HCT116 (cell line): ENCODE measurements around the gene MIB2. TPM values are rescaled to one million over a fixed set of nuclear protein-coding genes. Genes with fewer than 3 reads are reported as not detected.

Source experiments
- ATAC-seq: fragments of 200-7000 bp; cut with Tn5 transposase; 2 replicates; pipeline ENCODE4 v1.9.1; 2020; ENCODE audit warnings: mild to moderate bottlenecking, moderate library complexity
- BruUV-seq: library from RNA; stranded (reverse); fragments of 400-500 nt; replicated peaks from 2 replicates; lab custom pipeline; 2021; lab: Mats Ljungman, UMichigan
- CTCF ChIA-PET: fragments of 300-600 bp; sonication (Branson Sonifier 250); formaldehyde crosslinking; loops from one replicate; lab custom pipeline; 2021; ENCODE audit warnings: antibody characterized with exemption; lab: Charles Lee
- POLR2A ChIA-PET: fragments of 300-600, 350-600 bp; sonication (Branson Sonifier 250); formaldehyde crosslinking; loops from one replicate; lab custom pipeline; 2021; ENCODE audit warnings: antibody characterized with exemption; lab: Charles Lee
- RAD21 ChIA-PET, 2 experiments: fragments of 300-600 bp; sonication (Branson Sonifier 250); formaldehyde crosslinking; loops; one replicate each; lab custom pipeline; 2023; ENCODE audit warnings: low total read pairs in 2 of 2; ENCODE audit not compliant: uncharacterized antibody in 2 of 2, unreplicated experiment in 2 of 2, low non-redundant PET in 1 of 2; lab: Charles Lee
- DNase-seq: peaks from one replicate; pipeline ENCODE4 v3.0.0-alpha.2; 2010; ENCODE audit warnings: low read depth, low spot score
- H2AFZ ChIP-seq: fragments of 200-600 bp; shearing (Covaris generic), sonication (generic); 2 replicates; pipeline ENCODE4 v1.6.1; 2017; ENCODE audit warnings: low read depth, mixed run types, mixed read lengths, antibody characterized with exemption, low read length; ENCODE audit not compliant: poor library complexity, severe bottlenecking
- H3K27ac ChIP-seq: 2 replicates; pipeline ENCODE4 v1.5.1; 2012; ENCODE audit warnings: low read depth, low read length
- H3K27me3 ChIP-seq: fragments of 200-600 bp; sonication (generic); 2 replicates; pipeline ENCODE4 v1.6.1; 2016; ENCODE audit warnings: mixed run types, low read length, mixed read lengths; ENCODE audit not compliant: insufficient read depth
- H3K36me3 ChIP-seq, 2 experiments: fragments of 200-500 bp in 1 of 2; fragments of 200-600 bp in 1 of 2; sonication (Bioruptor generic) in 1 of 2; sonication (generic) in 1 of 2; 2 replicates each; pipeline versions ENCODE4 v1.5.1 to v1.6.1; 2014 to 2016; ENCODE audit warnings: low read length in 2 of 2, inconsistent platforms in 1 of 2, mixed read lengths in 1 of 2, mixed run types in 1 of 2; ENCODE audit not compliant: insufficient read depth in 2 of 2, control insufficient read depth in 1 of 2
- H3K4me1 ChIP-seq, 2 experiments: fragments of 200-600 bp in 1 of 2; sonication (generic) in 1 of 2; 2 replicates each; pipeline versions ENCODE4 v1.5.1 to v1.6.1; 2012 to 2017; ENCODE audit warnings: low read length in 2 of 2, inconsistent platforms in 1 of 2, mild to moderate bottlenecking in 1 of 2, mixed read lengths in 1 of 2, mixed run types in 1 of 2, moderate library complexity in 1 of 2; ENCODE audit not compliant: insufficient read depth in 2 of 2, control insufficient read depth in 1 of 2
- H3K4me2 ChIP-seq: fragments of 200-600 bp; sonication (generic); 2 replicates; pipeline ENCODE4 v1.6.1; 2017; ENCODE audit warnings: mixed run types, low read length, mixed read lengths
- H3K4me3 ChIP-seq, 2 experiments: fragments of 200-600 bp in 1 of 2; sonication (generic) in 1 of 2; replicated peaks in 1 of 2; 2 replicates each; pipeline ENCODE4 v1.5.1; 2011 to 2016; ENCODE audit warnings: low read length in 2 of 2, control low read depth in 1 of 2, low read depth in 1 of 2, mild to moderate bottlenecking in 1 of 2, mixed read lengths in 1 of 2, mixed run types in 1 of 2
- H3K79me2 ChIP-seq: fragments of 200-600 bp; sonication (generic); 2 replicates; pipeline ENCODE4 v1.6.1; 2017; ENCODE audit warnings: mild to moderate bottlenecking, mixed run types, low read length, moderate library complexity, mixed read lengths; ENCODE audit not compliant: insufficient read depth
- H3K9ac ChIP-seq: fragments of 200-600 bp; sonication (generic); 2 replicates; pipeline ENCODE4 v1.6.1; 2016; ENCODE audit warnings: low read length, mixed read lengths
- H3K9me2 ChIP-seq: fragments of 200-600 bp; sonication (generic), shearing (Covaris generic); 2 replicates; pipeline ENCODE4 v1.6.1; 2017; ENCODE audit warnings: mixed run types, mild to moderate bottlenecking, moderate library complexity; ENCODE audit not compliant: insufficient read depth
- H3K9me3 ChIP-seq, 2 experiments: fragments of 200-500 bp in 1 of 2; fragments of 200-600 bp in 1 of 2; sonication (Bioruptor generic) in 1 of 2; sonication (generic) in 1 of 2; 2 replicates each; pipeline ENCODE4 v1.6.1; 2014 to 2017; ENCODE audit warnings: low read length in 2 of 2, mixed read lengths in 2 of 2, inconsistent platforms in 1 of 2, low read depth in 1 of 2, mild to moderate bottlenecking in 1 of 2, mixed run types in 1 of 2, moderate library complexity in 1 of 2; ENCODE audit not compliant: control insufficient read depth in 1 of 2, insufficient read depth in 1 of 2
- H4K20me1 ChIP-seq: fragments of 200-600 bp; sonication (generic), shearing (Covaris generic); 2 replicates; pipeline ENCODE4 v1.6.1; 2017; ENCODE audit warnings: mixed run types, mild to moderate bottlenecking, moderate library complexity; ENCODE audit not compliant: insufficient read depth
- ATF3 ChIP-seq: IDR thresholded peaks from 2 replicates; pipeline ENCODE4 v1.6.1; 2012
- CBX3 ChIP-seq: IDR thresholded peaks from 2 replicates; pipeline ENCODE4 v1.6.1; 2012; ENCODE audit warnings: low read depth
- CEBPB ChIP-seq: IDR thresholded peaks from 2 replicates; pipeline ENCODE4 v1.6.1; 2012; ENCODE audit warnings: low read depth
- EGR1 ChIP-seq: IDR thresholded peaks from 2 replicates; pipeline ENCODE4 v1.6.1; 2012; ENCODE audit warnings: low read depth
- EZH2 ChIP-seq: fragments of 200-600 bp; sonication (generic); IDR thresholded peaks from 2 replicates; pipeline ENCODE4 v1.6.1; 2017; ENCODE audit warnings: antibody characterized with exemption, mixed run types
- EZH2phosphoT487 ChIP-seq: fragments of 200-600 bp; IDR thresholded peaks from 2 replicates; pipeline ENCODE4 v1.6.1; 2018; ENCODE audit warnings: antibody characterized with exemption, borderline replicate concordance
- JUND ChIP-seq: IDR thresholded peaks from 2 replicates; pipeline ENCODE4 v1.6.1; 2012
- MAX ChIP-seq: IDR thresholded peaks from 2 replicates; pipeline ENCODE4 v1.6.1; 2012
- POLR2AphosphoS5 ChIP-seq: IDR thresholded peaks from 2 replicates; pipeline ENCODE4 v1.6.1; 2011; ENCODE audit warnings: mild to moderate bottlenecking, low read depth, low read length, moderate library complexity
- RAD21 ChIP-seq: IDR thresholded peaks from 2 replicates; pipeline ENCODE4 v1.6.1; 2012; ENCODE audit warnings: low read depth, mild to moderate bottlenecking
- REST ChIP-seq: IDR thresholded peaks from 2 replicates; pipeline ENCODE4 v1.6.1; 2012; ENCODE audit warnings: low read depth
- SP1 ChIP-seq: IDR thresholded peaks from 2 replicates; pipeline ENCODE4 v1.6.1; 2012; ENCODE audit warnings: low read depth
- YY1 ChIP-seq: IDR thresholded peaks from 2 replicates; pipeline ENCODE4 v1.6.1; 2011; ENCODE audit warnings: low read length, low read depth, moderate library complexity, mild to moderate bottlenecking; ENCODE audit not compliant: insufficient replicate concordance; ENCODE audit errors: extremely low read depth
- ZBTB33 ChIP-seq: IDR thresholded peaks from 2 replicates; pipeline ENCODE4 v1.6.1; 2011; ENCODE audit warnings: mild to moderate bottlenecking, low read length, moderate library complexity; ENCODE audit not compliant: insufficient replicate concordance; ENCODE audit errors: extremely low read depth
- ZNF274 ChIP-seq: fragments of 200-500 bp; sonication (Bioruptor generic); IDR thresholded peaks from 2 replicates; pipeline ENCODE4 v1.6.1; 2014; ENCODE audit warnings: mild to moderate bottlenecking, low read depth, low read length, inconsistent platforms
- intact Hi-C: fragments of 100-400 bp; cut with micrococcal nuclease; formaldehyde crosslinking; loops from 2 replicates; pipeline ENCODE4 v1.10.0; 2022
- total RNA-seq: library from RNA; stranded (reverse); gene quantifications from one replicate; pipeline ENCODE4 v1.2.1, GENCODE V29; 2021; ENCODE audit not compliant: unreplicated experiment

Gene MIB2
- total RNA-seq, 1 experiment from 2014 or later: 194 TPM

- RAD21 ChIA-PET: no interaction called here
Measured at GRCh38 chr1:1602968-1603506, 12.3 kb upstream of the MIB2 start.

More at GRCh38 chr1:1602968-1603506, 12.3 kb upstream of the MIB2 start:
- POLR2A ChIA-PET: no interaction called here
- H4K20me1 ChIP-seq: no peaks in the 10 kb centered on the region
- TF ChIP-seq CBX3: no peak
- TF ChIP-seq MAX: no peak
- no peak for TF ChIP-seq EZH2phosphoT487
- no peak for TF ChIP-seq YY1
- TF ChIP-seq CEBPB: no peak
- no peak for TF ChIP-seq REST
- TF ChIP-seq SP1: no peak
- TF ChIP-seq ATF3: no peak
- no peak for TF ChIP-seq POLR2AphosphoS5
- no peak for TF ChIP-seq ZNF274
- TF ChIP-seq RAD21: no peak
- no peak for TF ChIP-seq JUND
- no peak for TF ChIP-seq EGR1
- TF ChIP-seq EZH2: no peak
- no peak for TF ChIP-seq ZBTB33
- TF ChIP-seq, all 23 proteins: peak for 0
- Histone ChIP-seq H3K9me3 (no peaks in the 10 kb centered on the region), H3K79me2 (no peaks in the 10 kb centered on the region), H3K9ac (no peak overlapping the region), H3K4me3 (no peak overlapping the region), H3K4me2 (no peak overlapping the region), H3K27ac (no peak overlapping the region), H2AFZ (no peak overlapping the region), H3K9me2 (no peaks in the 10 kb centered on the region), H3K4me1 (peaks cover 3 to 22% of the 10 kb centered on the region in 2 experiments; a peak in 3 of 4 replicates), H3K36me3 (no peaks in the 10 kb centered on the region), H3K27me3 (no peaks in the 10 kb centered on the region)
- CTCF ChIA-PET: no interaction called here
- no TSS peak for BruUV-seq
- intact Hi-C loops: no loop called here
- DNase-seq (no peak), ATAC-seq (no peak)
